ENCODE data around the gene UST.

Gene UST

DNA sequence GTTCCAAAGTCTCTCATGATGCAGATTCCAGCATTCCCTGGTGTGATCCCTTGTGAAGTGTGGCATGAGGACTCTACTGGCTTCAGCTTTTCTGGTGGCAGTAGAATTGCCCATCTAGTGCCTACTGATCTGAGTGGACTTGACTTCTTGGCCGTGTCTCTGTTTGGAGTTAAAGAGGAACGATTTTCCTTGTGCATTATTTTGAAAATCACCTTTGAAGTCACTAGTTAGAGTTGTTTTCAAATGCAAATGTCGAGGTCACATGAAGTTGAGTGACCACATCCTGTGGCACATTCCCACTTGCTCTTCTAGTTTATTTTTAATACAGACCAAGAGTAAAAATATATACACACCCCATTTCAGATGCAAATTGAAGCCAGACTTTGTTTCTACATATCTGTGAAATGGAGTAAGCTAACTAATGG is 300.0 kb downstream of the UST start:
- DNase-seq = no peak

DNA sequence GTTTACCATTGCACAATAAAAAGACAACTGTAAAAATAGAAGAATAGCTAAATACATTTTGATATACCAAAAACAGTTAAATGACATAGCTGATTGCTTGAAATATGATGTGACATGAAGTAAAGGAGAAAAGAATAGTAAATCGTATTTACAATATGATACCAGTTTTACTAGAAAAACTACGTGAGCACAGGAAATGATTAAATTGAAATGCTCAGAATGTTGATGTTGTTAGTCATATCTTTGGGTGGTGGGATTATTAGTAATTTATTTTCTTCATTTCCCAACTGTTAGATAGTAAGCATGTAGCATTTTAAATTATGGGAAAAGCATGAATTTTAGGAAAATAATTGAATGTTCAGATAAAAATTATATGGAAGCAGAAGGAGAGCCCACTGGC is 302.4 kb downstream of the UST start:
- peak; percentile 50 for DNase-seq

DNA sequence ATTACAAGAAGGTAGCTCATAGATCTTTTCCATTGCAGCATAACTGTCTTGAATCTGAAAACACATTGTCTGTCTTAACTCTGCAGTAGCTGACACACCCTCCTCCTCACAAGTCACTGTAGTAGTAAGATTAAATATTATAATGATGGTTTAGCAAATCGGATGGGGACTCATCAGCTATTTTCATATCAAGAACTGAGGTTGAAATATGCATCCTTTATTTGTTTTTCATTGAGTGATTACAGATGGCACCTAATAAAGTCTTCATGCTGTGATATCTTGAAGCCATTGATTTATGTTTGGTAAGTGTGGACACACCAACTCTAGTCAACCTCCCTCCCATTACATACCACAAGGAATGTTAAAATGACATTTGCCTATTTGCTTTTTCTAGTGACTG is 303.3 kb downstream of the UST start:
- DNase-seq = no peak

DNA sequence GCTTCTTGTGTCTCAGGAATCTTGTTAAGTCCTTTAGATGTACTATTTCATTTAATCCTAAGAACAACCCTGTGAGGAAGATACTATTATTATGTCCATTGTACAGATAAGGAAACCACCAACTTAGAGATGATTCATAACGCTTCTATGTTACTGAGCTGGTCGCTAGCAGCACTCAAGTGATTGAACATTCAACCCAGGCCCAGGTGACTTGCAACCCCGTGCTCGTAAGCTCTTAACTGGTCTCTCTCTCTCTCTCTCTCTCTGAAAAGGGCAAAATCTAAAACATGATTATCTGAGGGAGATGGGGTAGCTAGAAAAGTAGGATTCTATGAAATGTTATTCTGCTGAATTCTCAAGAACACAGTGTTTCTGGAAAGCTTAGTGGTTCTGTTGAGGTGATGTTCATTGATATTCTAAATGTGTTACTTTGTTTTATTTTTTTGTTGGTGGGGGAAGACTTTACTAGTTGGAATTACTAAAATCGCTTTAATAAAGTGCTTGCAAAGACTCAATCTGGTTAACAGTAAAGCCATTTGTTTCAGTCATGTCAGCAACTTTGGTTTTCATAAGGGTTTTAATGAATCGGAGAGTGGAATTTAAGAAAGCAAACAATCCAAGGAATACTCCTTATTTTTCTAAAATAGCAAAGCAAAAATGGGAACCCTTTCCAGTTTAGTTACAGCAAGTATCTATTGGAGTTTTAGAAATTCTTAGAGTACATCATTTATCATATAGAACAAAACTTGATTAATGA is 305.7 kb downstream of the UST start:
- no peak for DNase-seq

DNA sequence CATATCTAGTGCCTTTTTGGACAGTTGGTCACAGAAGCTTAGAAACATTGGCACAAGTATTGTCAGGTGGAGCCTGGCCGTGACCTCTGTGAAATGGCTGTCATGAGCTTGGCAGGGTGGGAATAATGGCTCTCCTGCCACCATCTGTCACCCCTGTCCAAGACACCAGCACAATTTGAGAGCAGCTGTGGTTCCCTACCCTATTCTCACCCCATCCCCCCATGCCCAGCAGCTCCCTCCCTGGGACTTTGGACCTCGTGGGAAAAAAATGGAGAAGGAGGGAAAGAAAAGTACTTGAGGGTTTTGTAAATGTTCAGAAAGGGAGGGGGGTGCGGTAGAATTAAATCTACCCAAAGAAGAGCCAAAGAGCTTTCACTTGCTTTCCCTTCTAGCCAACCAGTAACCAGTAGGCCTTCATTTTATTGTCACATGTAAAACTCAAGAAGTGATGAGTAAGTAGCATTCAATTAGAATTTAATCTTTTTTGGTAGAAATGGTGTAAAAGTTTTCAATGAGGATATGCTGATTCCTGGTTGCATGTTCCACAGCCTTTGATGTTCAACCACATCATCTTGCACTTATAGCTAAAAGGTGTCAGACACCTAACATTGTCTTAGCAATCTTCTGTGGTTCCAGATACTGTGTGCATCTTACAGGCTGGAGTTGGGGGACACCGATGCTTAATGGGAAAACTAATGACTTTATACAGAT is 307.2 kb downstream of the UST start:
- no peak for DNase-seq

DNA sequence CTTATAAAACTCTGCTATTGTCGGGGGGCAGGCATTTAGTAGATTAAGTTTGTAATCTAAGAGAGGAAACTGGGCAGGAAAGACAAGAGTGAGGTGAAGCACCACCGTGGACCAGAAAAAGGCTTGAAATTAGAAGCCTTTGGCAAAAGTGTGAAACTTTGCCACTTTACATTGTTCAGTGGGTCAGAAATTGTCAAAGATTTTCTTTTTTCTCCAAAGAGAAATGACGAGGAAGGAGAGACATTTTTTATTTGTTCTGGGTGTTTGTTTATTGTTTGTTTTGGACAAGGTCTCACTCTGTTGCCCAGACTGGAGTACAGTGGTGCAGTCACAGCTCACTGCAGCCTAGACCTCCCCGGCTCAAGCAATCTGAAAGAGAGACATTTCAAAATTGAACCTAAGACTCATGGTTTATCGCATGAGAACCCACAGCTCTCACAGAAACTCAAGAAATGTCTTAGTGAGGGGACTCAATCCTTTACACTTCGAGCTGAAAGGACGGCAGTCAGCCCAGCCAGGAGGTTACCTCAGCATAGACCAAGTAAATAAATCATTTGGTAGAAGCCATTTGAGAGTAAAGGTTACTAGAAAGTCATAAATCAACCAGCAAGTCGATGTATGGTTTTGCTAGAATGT is 307.8 kb downstream of the UST start:
- DNase-seq = no peak

DNA sequence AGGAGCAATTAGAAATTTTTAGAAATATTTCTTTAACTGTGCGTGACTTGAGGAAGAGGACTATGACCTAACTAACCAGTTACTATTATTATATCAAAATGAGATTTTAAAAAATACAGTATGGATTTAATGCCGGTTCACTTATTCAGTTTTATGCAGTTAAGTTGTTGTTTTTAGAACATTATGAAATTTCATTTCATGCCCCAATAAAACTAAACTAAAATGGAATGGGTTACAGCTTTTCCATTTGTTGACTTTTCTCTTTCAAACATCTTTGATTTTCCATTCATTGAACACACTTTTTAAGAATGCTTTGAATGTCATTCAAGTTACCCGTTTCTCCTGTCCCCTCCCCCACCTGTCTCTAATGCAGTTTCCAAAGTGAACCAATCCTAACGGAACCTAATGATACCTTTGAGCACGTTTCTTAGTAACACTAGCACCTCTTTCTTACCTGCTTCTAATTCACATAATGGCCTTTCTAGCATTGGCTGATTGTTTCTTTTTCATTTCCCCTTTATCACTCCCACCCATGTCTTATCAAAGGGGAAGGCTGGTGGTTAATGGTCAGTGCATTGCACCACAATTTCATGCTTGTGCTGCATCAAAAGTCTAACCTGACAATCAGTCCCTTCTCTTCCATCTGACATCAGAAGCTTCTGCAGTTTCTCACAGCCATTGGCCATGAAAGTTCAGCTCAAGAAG is 308.5 kb downstream of the UST start:
- peak; percentile 57 for DNase-seq

DNA sequence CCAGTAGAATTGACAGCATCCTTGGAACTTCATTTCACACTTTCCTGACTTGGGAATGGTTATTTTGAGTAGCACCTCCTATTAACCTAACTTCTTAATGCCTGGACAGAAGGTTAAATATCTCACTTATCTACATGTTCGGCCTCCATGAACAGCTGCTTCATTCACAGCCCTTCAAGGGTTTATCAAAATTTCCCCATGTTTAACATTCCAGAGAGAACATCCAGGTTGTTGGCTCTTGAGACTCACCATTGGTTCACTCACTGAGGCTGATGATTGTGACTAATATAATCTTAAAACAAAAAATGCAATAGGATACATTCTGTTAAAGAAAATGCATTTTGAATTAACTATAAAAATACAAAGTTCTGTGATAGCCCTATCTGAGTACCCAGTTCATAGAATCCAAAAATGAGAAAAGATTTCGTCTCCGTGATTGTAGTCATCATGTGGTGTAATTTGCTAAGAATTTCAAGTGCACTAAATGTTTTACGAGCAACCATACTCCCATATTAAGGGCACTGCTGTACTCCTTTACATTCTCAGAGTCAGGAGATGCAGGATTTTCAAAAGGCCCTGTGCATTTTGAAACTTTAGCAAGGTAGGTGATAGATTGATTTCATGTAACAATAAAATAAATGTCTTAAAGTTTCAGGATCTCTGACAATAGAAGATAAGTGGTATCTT is 310.1 kb downstream of the UST start:
- DNase-seq = peak; percentile 64

DNA sequence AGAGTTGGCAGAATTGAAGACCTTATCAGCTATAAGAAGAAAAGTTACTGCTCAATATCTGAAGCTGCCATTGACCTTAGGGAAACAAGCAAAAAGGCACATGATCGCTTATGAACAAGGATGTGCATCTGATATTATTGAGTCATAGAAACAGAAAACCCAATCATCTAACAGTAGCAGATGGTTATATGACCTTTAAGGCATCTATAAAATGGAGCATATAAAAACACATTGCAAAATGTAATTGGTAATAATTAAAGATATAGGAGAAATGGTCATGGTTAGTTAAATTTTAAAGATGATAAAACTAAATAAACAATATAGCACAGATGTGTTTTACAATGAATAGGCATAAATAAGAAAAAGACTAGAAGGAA is 310.6 kb downstream of the UST start:
- DNase-seq = no peak

DNA sequence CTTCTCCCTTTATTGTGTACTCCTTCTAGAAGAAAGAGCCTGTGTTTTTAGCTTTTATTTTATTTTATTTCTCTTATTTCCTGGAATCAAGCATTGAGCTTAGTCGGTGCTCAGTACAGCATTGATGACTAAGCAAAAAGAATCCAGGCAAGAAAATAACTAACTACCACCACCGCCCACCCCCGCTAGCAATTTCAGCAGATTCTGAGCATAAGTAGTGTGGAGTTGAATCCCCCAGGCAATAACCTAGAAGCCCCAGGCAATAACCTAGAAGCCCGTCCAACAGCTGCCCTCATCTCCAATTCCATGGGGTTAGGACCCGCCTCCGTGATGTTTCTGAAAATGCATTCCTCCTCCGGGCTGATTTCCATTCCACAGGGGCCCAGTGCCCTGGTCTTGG is 312.7 kb downstream of the UST start:
- no peak for DNase-seq

DNA sequence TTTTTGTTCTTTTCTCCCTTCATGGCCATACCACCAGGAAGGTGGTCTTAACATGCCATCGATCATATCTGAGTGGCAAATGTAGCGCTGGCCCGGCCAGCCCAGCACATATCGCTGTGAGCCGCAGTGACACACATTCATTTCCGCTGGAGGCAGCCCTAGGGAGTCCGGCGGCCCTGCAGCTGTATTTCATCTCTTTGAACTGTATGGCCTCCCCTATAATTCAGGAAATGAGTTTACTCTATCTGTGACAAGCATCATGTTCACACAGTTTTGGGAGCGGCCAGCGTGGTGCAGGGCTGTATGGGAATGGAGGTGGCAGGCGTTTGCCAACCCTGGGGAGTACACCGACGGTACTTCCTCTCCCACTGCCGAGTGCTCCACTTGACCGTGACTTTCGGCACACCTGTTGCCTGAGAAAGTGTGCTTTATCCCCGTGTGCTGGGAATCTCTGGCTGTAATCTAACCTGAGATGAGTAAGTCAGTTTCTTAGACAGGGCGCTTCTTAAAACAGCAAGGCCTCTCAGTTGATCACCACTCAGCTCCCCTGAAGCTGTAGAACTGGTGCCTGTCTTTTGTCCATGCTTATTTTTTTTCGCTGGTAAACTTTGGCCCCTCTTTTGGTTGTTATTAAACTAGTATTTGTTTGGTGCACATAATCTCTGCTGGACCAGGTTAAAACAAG is 313.6 kb downstream of the UST start:
- DNase-seq = no peak

DNA sequence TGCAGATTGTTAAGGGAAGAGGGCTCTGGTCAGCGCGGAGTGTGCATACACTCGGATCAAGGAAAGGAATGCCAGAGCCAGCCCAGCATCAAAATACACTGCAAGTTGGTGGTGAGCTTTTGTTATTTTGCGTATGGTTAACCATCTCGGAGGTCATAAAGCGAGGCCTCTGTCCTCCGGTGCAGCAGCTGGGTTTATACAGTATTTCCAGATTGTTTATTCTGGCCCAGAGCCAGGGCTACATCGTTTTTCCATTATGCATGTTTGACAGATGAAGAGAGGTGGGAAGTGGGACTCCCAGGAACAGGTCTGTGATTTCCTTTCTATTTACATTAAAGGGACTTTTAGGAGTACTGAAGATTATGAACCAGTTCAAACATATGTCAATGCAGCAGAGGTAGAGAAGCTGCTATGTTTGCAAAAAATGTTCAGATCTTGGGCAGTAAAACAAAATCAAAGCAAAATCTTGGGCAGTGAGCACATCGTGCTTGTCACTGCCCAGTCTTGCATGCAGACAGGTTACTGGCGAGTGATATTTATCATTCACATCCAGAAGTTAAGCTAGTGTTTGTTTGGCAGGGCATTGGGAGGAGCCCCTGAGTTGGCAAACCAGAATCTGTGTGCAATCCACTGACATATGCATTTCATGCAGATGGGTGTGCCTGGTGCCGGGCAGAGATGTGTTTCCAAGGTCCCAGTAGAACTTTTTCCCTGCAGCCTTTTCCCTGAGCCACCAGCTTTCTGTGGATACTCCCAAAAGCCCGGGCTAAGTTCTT is 314.3 kb downstream of the UST start:
- DNase-seq = peak; percentile 53

DNA sequence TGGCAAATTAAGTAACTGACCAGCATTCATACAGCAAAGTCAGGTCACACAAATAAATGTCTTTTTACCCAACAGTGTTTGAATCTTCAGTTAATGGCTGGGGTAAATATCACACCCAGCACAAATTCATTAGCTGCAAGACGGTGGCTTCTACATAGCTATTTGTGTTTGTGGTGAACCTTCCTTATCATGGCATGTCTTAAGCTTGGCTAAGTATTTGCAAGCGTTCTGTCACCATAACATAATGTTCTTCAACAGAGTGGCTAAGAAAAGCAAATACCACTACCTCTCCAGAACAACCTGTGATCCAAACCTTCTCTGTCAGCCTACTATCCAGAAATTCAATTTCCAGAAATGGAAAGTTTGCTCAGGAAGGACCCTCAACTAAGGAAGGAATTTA is 315.1 kb downstream of the UST start:
- no peak for DNase-seq

DNA sequence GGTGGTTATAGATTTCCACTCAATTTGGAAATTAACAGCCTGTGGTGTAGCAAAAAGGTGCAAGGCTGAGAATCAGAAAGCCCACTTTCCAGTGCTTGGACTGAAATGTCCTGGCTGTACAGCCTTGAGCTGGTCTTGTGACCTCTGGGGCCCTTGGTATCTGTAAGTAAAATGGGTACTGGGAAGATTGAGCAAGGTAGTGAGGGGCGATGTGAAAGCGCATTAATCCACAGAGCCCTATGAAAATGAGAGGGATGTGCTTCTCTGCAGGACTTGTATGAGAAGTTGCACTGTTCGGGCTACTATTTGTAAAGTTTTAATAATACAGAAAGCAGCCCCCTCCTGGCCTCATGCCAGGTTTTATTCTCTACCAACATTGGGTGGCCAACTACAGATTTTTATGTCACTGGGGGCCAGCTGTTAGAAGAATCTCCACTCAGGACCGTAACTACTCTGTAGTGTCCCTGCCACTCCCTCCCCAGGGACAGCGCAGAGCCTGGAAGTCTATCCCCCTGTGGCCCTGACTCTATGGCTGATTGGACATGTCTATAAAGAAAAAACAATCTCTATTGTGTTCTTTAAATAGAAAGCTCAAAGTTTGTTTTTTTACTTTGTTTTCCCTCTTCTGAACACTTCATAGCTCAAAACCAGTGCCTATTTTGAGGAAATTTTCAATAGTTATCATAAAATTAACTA is 316.0 kb downstream of the UST start:
- DNase-seq = no peak

DNA sequence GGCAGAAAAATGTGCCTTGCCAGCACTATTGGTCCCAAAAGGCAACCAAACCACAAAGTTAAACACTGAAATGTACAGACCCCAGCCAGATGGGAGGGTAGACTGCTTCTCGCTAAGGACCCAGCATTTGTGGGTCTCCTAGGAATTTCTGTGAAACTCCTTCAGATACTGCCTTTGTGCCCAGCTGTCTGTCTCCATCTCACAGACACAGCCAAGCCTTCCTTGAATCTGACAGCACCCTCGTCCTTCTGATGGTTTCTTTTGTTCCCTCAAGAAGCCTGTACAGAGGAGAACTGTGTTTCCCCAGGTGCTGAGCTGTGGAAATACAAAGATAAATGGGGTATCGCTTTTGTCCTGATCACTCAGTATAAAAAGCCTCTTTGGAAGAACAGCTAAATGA is 316.6 kb downstream of the UST start:
- DNase-seq = no peak

DNA sequence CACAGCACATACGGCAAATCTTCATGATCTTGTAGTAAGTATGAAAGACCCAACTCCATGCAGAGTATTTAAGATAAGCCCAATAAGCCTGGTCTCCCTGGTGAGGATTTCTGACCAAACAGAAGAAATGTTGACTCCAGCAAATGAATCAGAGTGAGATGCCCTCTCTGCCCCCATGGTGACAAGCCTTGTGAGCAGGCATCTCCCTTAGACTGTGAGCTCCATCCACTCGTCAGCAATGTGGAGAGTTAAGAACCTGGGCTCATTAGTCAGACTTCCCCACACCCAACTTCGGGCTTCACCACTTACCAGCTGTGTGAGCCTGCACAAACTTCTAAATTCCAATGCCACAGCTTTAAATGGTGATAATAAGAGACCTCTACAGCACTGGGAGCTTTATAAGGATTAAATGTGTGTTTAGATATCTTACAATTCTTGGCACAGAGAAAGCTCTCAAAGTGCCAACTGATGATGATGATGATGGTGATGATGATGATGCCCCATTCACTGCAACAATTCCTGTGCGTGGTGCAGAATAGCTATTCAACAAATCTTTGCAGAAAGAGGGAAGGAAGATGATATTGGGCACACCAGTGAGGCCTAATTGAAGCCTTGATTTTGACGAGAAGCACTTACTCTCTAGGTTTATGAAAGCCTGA is 317.3 kb downstream of the UST start:
- no peak for DNase-seq

DNA sequence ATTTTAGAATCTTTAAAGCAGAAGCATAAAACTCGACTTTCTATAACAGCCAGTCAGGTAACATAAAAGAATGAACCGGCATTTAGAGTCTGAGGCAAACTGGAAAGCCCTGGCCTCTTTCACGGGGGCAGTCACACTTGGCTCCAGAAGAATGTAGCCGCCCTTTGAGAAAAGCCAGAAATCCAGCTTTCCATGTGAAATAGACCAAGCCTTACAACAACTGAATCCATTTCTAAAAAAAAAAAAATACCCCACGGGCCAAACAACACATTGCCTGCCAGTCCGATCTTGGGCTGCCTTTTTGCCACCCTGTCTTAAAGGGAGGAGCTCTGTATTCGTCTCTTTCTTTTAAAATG is 317.8 kb downstream of the UST start:
- DNase-seq = no peak

DNA sequence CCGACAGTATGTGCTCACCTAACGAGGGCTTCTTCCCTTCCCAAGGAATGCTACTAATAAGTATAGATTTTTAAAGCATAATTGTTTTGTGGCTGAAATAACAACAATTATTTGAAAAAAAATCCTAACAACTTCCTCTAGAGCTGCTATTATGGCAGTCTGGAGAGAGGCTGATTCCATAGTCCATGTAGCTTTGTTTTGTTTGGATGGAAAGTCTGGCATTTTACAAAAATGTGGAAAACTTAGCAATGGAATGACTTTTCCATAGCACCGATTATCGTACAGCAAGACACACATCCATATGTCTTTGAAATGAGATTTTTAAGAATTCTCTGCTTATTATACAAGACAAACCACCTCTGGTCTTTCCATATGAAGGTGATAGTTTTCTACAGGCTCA is 318.3 kb downstream of the UST start:
- no peak for DNase-seq

DNA sequence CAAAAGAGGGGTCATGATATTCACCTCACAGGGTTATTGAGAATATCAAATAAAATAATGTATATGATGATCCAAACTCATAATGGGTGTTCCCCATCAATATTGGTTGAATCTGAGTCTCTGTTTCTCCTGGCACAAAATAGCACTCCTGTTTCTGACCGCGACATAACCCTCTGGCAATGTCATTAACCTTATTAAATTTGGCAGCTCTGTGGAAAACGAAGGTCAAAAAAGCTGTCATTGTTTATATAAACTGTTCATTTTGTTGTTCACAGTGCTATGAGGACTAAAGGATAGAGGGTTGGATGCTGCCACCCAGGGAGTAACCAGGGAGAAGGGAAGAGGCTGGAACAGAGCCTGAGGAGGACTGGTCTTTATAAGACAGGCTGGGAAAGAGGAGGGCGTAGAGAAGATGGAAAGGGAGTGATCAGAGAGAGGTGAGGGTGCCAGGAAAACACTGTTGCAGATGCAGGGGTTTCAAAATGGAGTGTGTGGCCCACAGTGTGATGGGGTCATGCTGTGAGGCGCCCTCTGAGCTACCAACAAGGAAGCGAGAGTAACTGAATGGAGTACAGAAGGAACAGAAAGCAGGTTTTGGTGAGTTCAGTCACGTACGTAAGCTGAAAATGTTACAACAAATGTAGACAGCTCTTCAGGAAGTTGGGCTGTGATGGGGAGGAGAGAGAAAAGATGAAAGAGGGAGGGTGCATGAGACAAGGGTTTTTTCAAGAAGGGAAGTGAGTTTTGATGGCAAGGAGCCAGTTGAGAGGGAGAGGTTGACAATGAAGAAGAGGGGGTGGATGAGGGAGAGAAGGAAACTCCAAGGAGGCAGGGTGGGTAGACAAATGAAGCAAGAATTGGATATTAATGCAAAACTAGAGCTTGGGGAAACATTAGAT is 319.1 kb downstream of the UST start:
- DNase-seq = no peak
